ENCODE results near the gene NOL7. TPM values are rescaled to one million over a fixed set of nuclear protein-coding genes. Genes with fewer than 3 reads are reported as not detected.

Gene NOL7
- total and polyA plus RNA-seq, 2 of the 13 experiments (the other 11 are each of a cell fraction or from before 2014, with no cell fraction given) = 37.8 to 186 TPM

GRCh38 chr6:13669476-13669875 lies 54.3 kb downstream of the NOL7 start:
- WGBS (ENCODE audit: low lambda C conversion rate) = 96% methylated on average over 5 of the region's 5 CpGs
- Histone ChIP-seq H3K27me3 (ENCODE audit: control insufficient read depth in 1 of 2, insufficient read depth in 2 of 2, low read length in 2 of 2) (no peaks in the 10 kb centered on the region), H3K4me1 (ENCODE audit: insufficient read depth, low read length) (peaks cover 61% of the 10 kb centered on the region), H3K9ac (ENCODE audit: insufficient read depth, low read depth, low read length) (no peak overlapping the region), H3K79me2 (ENCODE audit: insufficient read depth, low read length) (peaks cover 97% of the 10 kb centered on the region), H4K20me1 (ENCODE audit: insufficient read depth, low read length) (peaks cover 15% of the 10 kb centered on the region), H3K4me3 (replicated peaks in 1 of 3; ENCODE audit: insufficient read depth in 1 of 3, low read depth in 2 of 3, low read length in 3 of 3) (no peak overlapping the region), H2AFZ (ENCODE audit: low read length) (no peak overlapping the region), H3K36me3 (replicated peaks in 1 of 2; ENCODE audit: control insufficient read depth in 1 of 2, insufficient read depth in 2 of 2, low read length in 2 of 2) (no peaks in the 10 kb centered on the region), H3K4me2 (ENCODE audit: low read depth, low read length) (no peak overlapping the region), H3K27ac (ENCODE audit: extremely low read length, insufficient read depth, low read length) (no peak overlapping the region), H3K9me3 (ENCODE audit: low read length) (no peaks in the 10 kb centered on the region)
- in situ Hi-C loops (cut with HindIII; ENCODE audit: extremely low pct_ligation_motif_present, low pct_unique_long_range_greater_than_20kb) = no loop called here
- POLR2A ChIA-PET = interaction anchor here (1.0 kb wide), 1 partner anchor 54 kb away, joined by 3 read pairs; the partner anchor contains the start of gene NOL7
- DNase-seq (ENCODE audit: low spot score) (no peak), FAIRE-seq (no peak), ATAC-seq (no peak)
- CTCF ChIA-PET (ENCODE audit: low intra/inter-chr PET ratio, low total read pairs) = no interaction called here
- BruUV-seq (replicated peaks) = no TSS peak
- intact Hi-C loops (cut with micrococcal nuclease; ENCODE audit: unreplicated experiment) = no loop called here
- TF ChIP-seq CTCF (CRISPR knock-in tag; IDR thresholded peaks at IDR 0.05) = no peak
- no peak for TF ChIP-seq IRF1 (CRISPR knock-in tag; IDR thresholded peaks at IDR 0.05; ENCODE audit: low read depth)
- no peak for TF ChIP-seq ZNF879 (CRISPR knock-in tag; IDR thresholded peaks at IDR 0.05)
- no peak for TF ChIP-seq FOSL1 (CRISPR knock-in tag; IDR thresholded peaks at IDR 0.05; ENCODE audit: borderline replicate concordance)
- no peak for TF ChIP-seq ZNF891 (CRISPR knock-in tag; IDR thresholded peaks at IDR 0.05)
- no peak for TF ChIP-seq ZNF737 (CRISPR knock-in tag; IDR thresholded peaks at IDR 0.05; ENCODE audit: borderline replicate concordance)
- no peak for TF ChIP-seq ZNF281 (CRISPR knock-in tag; IDR thresholded peaks at IDR 0.05; ENCODE audit: borderline replicate concordance)
- TF ChIP-seq ZNF333 (CRISPR knock-in tag; IDR thresholded peaks at IDR 0.05; ENCODE audit: borderline replicate concordance) = no peak
- TF ChIP-seq TBP (CRISPR knock-in tag; IDR thresholded peaks at IDR 0.05) = no peak
- no peak for TF ChIP-seq EP300 (IDR thresholded peaks at IDR 0.05; ENCODE audit: low read depth in 2 of 2, low read length in 2 of 2)
- TF ChIP-seq EP300 (CRISPR knock-in tag; IDR thresholded peaks at IDR 0.05; ENCODE audit: borderline replicate concordance) = no peak
- TF ChIP-seq THAP8 (CRISPR knock-in tag; IDR thresholded peaks at IDR 0.05; ENCODE audit: borderline replicate concordance) = no peak
- no peak for TF ChIP-seq ZC3H4 (CRISPR knock-in tag; IDR thresholded peaks at IDR 0.05; ENCODE audit: borderline replicate concordance)
- TF ChIP-seq ZNF253 (CRISPR knock-in tag; IDR thresholded peaks at IDR 0.05; ENCODE audit: borderline replicate concordance) = no peak
- TF ChIP-seq ZBTB20 (CRISPR knock-in tag; IDR thresholded peaks at IDR 0.05; ENCODE audit: borderline replicate concordance, low read depth) = no peak
- TF ChIP-seq TRIM22 (IDR thresholded peaks at IDR 0.05) = no peak
- no peak for TF ChIP-seq ZNF580 (CRISPR knock-in tag; IDR thresholded peaks at IDR 0.05; ENCODE audit: borderline replicate concordance, low read depth)
